HFFc6 (cell line): ENCODE data around the gene GREB1. TPM values are rescaled to one million over a fixed set of nuclear protein-coding genes. Genes with fewer than 3 reads are reported as not detected.

Experiments
- DNase-seq: peaks from one replicate; pipeline ENCODE4 v3.0.0-alpha.2; 2018
- H3K27ac Mint-ChIP-seq: 2 replicates; pipeline ENCODE4 v1.8.0; 2020; ENCODE audit warnings: mild to moderate bottlenecking, mixed read lengths
- H3K27me3 Mint-ChIP-seq: 2 replicates; pipeline ENCODE4 v1.8.0; 2021; ENCODE audit warnings: mild to moderate bottlenecking, moderate library complexity, mixed read lengths; ENCODE audit not compliant: insufficient read depth
- H3K36me3 Mint-ChIP-seq: 2 replicates; pipeline ENCODE4 v1.8.0; 2021; ENCODE audit warnings: low read depth, mixed read lengths
- H3K4me1 Mint-ChIP-seq: 2 replicates; pipeline ENCODE4 v1.8.0; 2020; ENCODE audit warnings: low read depth, mixed read lengths
- H3K4me3 Mint-ChIP-seq: 2 replicates; pipeline ENCODE4 v1.8.0; 2020; ENCODE audit warnings: mild to moderate bottlenecking, moderate library complexity, mixed read lengths
- H3K9me3 Mint-ChIP-seq: 2 replicates; pipeline ENCODE4 v1.8.0; 2020; ENCODE audit warnings: mild to moderate bottlenecking, mixed read lengths
- microRNA-seq: library from miRNA; unstranded; fragments of <30 nt; microRNA quantifications from one replicate; pipeline ENCODE4, GENCODE V29; 2019
- total RNA-seq, 6 experiments: library from RNA; stranded (reverse); fragmentation: NEBNext Ultra II Directional; extraction: Animal tissue kit (Norgen Biotek cat#: 25700); gene quantifications; 2 replicates in 1 of 6; 3 replicates in 5 of 6; pipeline ENCODE4 v1.2.3, GENCODE V29; 2021
- TF ChIP-seq, protein P1 (sequence below): fragments of 200-600 bp; sonication (generic); IDR thresholded peaks from 2 replicates; pipeline ENCODE4 v1.5.0; 2021; ENCODE audit warnings: antibody characterized with exemption, mild to moderate bottlenecking

Gene GREB1
- total RNA-seq, 6 experiments from 2014 or later = 0.07 to 0.11 (median 0.09) TPM; not detected in 3

DNA sequence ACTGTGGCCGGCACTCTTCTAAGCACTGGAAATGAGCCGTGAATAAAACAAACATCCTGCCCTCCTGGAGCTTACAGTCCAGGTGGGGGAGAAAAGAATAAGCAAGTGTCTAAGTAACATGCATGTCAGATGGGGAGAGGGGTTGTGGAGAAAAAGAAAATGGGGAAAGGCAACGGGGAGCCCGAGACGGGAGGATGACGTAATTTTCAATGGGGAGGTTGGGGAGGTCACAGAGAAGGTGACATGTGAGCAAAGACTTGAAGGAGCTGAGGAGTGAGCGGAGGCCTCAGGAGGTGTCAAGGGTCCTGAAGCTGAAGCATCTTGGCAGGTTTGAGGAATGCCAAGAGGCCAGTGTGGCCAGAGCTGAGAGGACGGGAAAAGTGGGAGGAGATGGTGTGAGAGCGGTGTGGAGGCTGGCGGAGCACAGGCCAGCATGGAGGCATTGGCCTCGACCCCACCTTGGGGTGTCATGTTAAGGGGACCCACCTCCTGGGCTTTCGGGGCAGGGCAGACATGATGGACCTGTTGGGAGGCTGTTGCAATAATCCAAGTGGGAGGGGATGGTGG, 151.1 kb downstream of the GREB1 start:
- no peaks in the 10 kb centered on the region for H3K9me3 Mint-ChIP-seq
- no peak overlapping the region for H3K4me3 Mint-ChIP-seq
- TF ChIP-seq, protein P1, sequence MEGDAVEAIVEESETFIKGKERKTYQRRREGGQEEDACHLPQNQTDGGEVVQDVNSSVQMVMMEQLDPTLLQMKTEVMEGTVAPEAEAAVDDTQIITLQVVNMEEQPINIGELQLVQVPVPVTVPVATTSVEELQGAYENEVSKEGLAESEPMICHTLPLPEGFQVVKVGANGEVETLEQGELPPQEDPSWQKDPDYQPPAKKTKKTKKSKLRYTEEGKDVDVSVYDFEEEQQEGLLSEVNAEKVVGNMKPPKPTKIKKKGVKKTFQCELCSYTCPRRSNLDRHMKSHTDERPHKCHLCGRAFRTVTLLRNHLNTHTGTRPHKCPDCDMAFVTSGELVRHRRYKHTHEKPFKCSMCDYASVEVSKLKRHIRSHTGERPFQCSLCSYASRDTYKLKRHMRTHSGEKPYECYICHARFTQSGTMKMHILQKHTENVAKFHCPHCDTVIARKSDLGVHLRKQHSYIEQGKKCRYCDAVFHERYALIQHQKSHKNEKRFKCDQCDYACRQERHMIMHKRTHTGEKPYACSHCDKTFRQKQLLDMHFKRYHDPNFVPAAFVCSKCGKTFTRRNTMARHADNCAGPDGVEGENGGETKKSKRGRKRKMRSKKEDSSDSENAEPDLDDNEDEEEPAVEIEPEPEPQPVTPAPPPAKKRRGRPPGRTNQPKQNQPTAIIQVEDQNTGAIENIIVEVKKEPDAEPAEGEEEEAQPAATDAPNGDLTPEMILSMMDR = no peak
- peaks cover 22% of the 10 kb centered on the region for H3K4me1 Mint-ChIP-seq
- no peak for DNase-seq
- H3K27me3 Mint-ChIP-seq = peaks cover 29% of the 10 kb centered on the region
- no peak overlapping the region for H3K27ac Mint-ChIP-seq
- H3K36me3 Mint-ChIP-seq = no peaks in the 10 kb centered on the region

DNA sequence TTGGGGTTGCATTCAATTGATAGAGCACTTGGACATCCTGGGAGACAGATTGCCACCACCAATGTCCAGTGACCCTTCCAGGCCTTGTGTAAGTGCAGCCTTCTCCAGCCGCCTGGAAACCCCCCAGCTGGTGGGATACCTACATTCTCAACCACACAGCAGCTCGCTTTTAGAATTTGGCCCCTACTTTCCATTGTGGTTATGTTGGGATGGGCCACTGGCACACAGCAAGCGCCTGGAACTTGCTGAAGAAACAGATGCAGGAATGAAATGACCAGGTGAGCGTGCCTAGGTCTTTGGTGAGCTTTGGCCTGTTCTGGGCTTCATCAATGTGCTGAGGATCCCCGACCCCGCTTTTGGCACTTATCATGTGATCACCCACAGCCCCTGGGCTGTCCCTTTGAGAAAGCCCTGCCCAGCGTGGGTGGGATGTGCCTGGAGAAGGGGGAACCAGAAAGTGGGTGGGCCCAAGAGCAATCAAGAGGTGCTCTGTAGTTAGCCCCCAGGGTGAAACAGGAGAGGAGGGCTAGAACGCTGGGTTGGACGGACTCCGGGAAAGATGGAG, 152.1 kb downstream of the GREB1 start:
- no peak overlapping the region for H3K27ac Mint-ChIP-seq
- TF ChIP-seq, protein P1 = no peak
- DNase-seq = no peak
- no peaks in the 10 kb centered on the region for H3K36me3 Mint-ChIP-seq
- H3K9me3 Mint-ChIP-seq = no peaks in the 10 kb centered on the region
- peaks cover 14% of the 10 kb centered on the region for H3K4me1 Mint-ChIP-seq
- H3K4me3 Mint-ChIP-seq = no peak overlapping the region
- peaks cover 29% of the 10 kb centered on the region for H3K27me3 Mint-ChIP-seq

DNA sequence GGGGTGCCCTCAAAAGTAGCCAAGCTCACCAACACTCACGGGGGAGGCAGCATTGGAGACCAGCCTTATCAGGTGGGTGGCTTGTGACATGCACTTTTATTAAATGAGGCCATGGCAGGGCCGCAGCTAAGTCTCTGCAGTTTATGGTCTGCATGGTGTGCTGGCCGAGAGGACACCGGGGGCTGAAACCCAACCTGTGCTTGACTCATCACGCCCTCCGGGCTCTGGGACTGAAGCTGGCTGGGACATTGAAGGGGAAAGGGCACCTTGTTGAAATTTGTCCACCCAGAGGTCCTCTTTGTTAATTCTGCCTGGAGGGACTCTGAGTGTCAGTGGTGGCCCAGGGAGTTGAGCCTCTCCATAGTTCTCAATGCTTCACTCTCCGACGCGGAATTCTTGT, 153.9 kb downstream of the GREB1 start:
- DNase-seq = no peak
- H3K27me3 Mint-ChIP-seq = peaks cover 26% of the 10 kb centered on the region

DNA sequence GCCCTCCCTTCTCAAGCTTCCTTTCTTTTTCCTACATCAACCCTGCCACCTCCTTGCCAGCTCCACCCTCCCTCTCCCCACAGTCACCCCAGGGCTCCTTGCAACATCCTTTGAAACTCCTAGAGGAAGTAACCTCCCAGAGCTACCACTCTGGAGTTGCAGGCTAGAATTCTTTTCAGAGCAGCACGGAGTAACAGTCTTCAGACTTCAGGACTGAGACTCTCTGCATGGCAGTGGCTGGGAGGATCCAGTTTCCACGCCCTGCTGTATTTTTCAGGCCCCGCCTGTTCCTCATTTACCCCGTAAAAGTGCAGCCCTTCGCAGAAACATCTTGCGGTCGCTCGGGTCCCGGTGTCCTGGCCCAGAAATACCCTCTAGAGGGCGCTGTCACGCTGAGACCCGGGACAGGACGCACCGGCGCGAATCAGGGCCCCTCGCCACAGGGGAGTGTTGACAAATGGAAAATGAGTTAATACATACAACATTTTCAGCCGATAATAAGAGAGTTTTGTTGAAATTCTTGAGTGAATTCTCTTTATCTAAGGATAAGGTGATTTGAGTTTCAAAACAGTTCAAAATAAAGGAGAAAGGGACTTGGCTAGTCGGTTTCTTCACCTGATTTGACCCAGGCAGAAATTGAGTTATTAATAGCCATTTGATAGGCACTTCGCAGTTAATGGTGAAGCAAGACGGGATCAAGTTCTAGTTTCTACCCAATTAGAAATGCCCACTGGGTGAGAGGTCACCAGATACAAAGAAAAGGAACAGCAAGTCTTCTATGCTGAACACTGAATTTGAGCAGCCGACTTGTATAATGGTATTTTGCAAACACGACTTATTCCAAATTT, 154.6 kb downstream of the GREB1 start:
- Mint-ChIP-seq H3K27ac (peak overlapping the region; percentile 70), H3K4me1 (peaks cover 22% of the 10 kb centered on the region), H3K4me3 (peak overlapping the region; percentile 85), H3K27me3 (peaks cover 26% of the 10 kb centered on the region), H3K36me3 (no peaks in the 10 kb centered on the region), H3K9me3 (no peaks in the 10 kb centered on the region)
- TF ChIP-seq, protein P1 = peak; percentile 97
- DNase-seq = peak; percentile 77

More for the DNA sequence above, 153.9 kb downstream of the GREB1 start:
- TF ChIP-seq, protein P1 = no peak
- H3K27ac Mint-ChIP-seq = no peak overlapping the region; the same call in 1 of the 2 replicates
- no peaks in the 10 kb centered on the region for H3K36me3 Mint-ChIP-seq
- peak overlapping the region; percentile 85 for H3K4me3 Mint-ChIP-seq
- peaks cover 15% of the 10 kb centered on the region for H3K4me1 Mint-ChIP-seq
- no peaks in the 10 kb centered on the region for H3K9me3 Mint-ChIP-seq

DNA sequence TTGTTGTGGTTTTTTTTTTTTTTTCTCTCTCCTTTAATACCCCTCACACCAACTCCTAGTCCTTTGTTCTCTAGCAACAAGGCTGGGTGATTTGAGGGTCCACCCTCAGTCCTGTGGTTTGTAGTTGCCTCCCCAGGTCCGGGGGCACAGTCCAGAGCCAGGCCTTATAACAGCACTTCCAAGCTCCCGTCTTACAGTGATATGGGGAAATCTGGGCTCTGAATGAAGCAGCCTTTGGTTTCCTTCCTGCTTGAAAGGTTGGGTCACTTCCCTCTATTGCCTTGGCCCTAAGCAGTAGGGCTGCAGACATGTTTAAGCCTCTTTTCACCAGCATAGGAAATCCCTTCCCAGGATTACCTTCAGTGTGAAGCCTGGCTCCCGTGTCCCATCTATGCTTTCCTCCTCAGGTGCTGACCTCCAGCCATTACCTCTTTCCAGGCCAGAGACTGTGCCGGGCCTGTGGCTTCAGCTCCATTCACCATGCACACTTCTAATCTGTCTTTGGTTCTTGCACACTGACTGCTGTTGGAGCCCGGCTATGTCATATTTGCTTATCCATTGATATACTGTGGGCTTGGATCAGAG, 157.3 kb downstream of the GREB1 start:
- Mint-ChIP-seq H3K4me3 (no peak overlapping the region), H3K27me3 (peaks cover 10% of the 10 kb centered on the region), H3K9me3 (no peaks in the 10 kb centered on the region), H3K4me1 (peaks cover 26% of the 10 kb centered on the region), H3K27ac (no peak overlapping the region), H3K36me3 (no peaks in the 10 kb centered on the region)
- TF ChIP-seq, protein P1 = no peak
- no peak for DNase-seq

Small RNA genes lying within 50 kb of the gene (microRNA-seq; reads per million reads assigned to microRNA genes)
- gene MIR4429 = not detected

Other genes with a start within 250 kb of the GREB1 start
- gene ROCK2, start 189.4 kb upstream of the GREB1 start, total RNA-seq = 10 to 100 TPM; 41.6 to 54.3 (median 51.7) TPM
- 10 to 100 TPM in 3 of 6 experiments, 1 to 10 TPM in 3; 8.9 to 11.3 (median 10.3) TPM for gene E2F6, start 67.9 kb upstream of the GREB1 start, total RNA-seq
- not detected for gene NTSR2, start 136.2 kb downstream of the GREB1 start, total RNA-seq
- 10 to 100 TPM; 17.5 to 22.9 (median 20.7) TPM for gene LPIN1, start 212.6 kb downstream of the GREB1 start, total RNA-seq